ENCODE results near the gene GRID2. TPM values are rescaled to one million over a fixed set of nuclear protein-coding genes. Genes with fewer than 3 reads are reported as not detected.

The GRID2 gene
- polyA plus RNA-seq, 1 donor (not counting 4 experiments of a cell fraction or from before 2014, with no cell fraction given), result not detected

- Histone ChIP-seq H3K4me1 (ENCODE audit: control insufficient read depth, extremely low read depth, insufficient read depth, low read length) (no peaks in the 10 kb centered on the region), H3K4me3 (ENCODE audit: control insufficient read depth in 2 of 3, extremely low read depth in 1 of 3, insufficient read depth in 2 of 3, low read depth in 1 of 3, low read length in 3 of 3) (no peak overlapping the region), H3K36me3 (ENCODE audit: control insufficient read depth in 2 of 2, extremely low read depth in 1 of 2, insufficient read depth in 2 of 2, low read length in 2 of 2) (no peaks in the 10 kb centered on the region), H3K27ac (ENCODE audit: control insufficient read depth, insufficient read depth, low read length) (no peak overlapping the region), H3K4me2 (ENCODE audit: control insufficient read depth, extremely low read depth, insufficient read depth, low read depth, low read length) (no peak overlapping the region), H3K79me2 (ENCODE audit: control insufficient read depth, insufficient read depth, low read length) (no peaks in the 10 kb centered on the region), H2AFZ (ENCODE audit: control insufficient read depth, low read length) (no peak overlapping the region), H3K9me1 (ENCODE audit: control insufficient read depth, extremely low read depth, insufficient read depth, low read length) (no peaks in the 10 kb centered on the region), H3K27me3 (ENCODE audit: control insufficient read depth, extremely low read depth, insufficient read depth, low read length) (no peaks in the 10 kb centered on the region), H3K9ac (ENCODE audit: control insufficient read depth, extremely low read depth, insufficient read depth, low read length) (no peak overlapping the region), H4K20me1 (ENCODE audit: control insufficient read depth, extremely low read depth, insufficient read depth, low read length) (no peaks in the 10 kb centered on the region), H3K9me3 (ENCODE audit: control insufficient read depth, low read depth, low read length) (no peaks in the 10 kb centered on the region)
- DNase-seq (ENCODE audit: low read depth, low spot score), result no peak
- dilution Hi-C loops (cut with MboI; ENCODE audit: extremely low pct_ligation_motif_present, low sequenced_read_pairs), result no loop called here
- TF ChIP-seq EZH2 (IDR thresholded peaks at IDR 0.05; ENCODE audit: low read length), result no peak
- no peak for TF ChIP-seq CTCF (optimal IDR thresholded peaks at IDR 0.05 in 1 of 3, IDR thresholded peaks at IDR 0.05 in 1 of 3, conservative IDR thresholded peaks at IDR 0.05 in 1 of 3; ENCODE audit: extremely low read depth in 1 of 3, insufficient read depth in 2 of 3, low read length in 3 of 3)
- no peak for FAIRE-seq
These were observed 1439.3 kb downstream of the GRID2 start for GRCh38 chr4:93743022-93743421.

- Histone ChIP-seq H3K27me3 (ENCODE audit: control insufficient read depth, extremely low read depth, insufficient read depth, low read length) (no peaks in the 10 kb centered on the region), H3K27ac (ENCODE audit: control insufficient read depth, insufficient read depth, low read length) (no peak overlapping the region), H3K4me2 (ENCODE audit: control insufficient read depth, extremely low read depth, insufficient read depth, low read depth, low read length) (no peak overlapping the region), H4K20me1 (ENCODE audit: control insufficient read depth, extremely low read depth, insufficient read depth, low read length) (no peaks in the 10 kb centered on the region), H3K9me3 (ENCODE audit: control insufficient read depth, low read depth, low read length) (no peaks in the 10 kb centered on the region), H3K9ac (ENCODE audit: control insufficient read depth, extremely low read depth, insufficient read depth, low read length) (no peak overlapping the region), H2AFZ (ENCODE audit: control insufficient read depth, low read length) (no peak overlapping the region), H3K36me3 (ENCODE audit: control insufficient read depth in 2 of 2, extremely low read depth in 1 of 2, insufficient read depth in 2 of 2, low read length in 2 of 2) (no peaks in the 10 kb centered on the region), H3K79me2 (ENCODE audit: control insufficient read depth, insufficient read depth, low read length) (no peaks in the 10 kb centered on the region), H3K4me3 (ENCODE audit: control insufficient read depth in 2 of 3, extremely low read depth in 1 of 3, insufficient read depth in 2 of 3, low read depth in 1 of 3, low read length in 3 of 3) (no peak overlapping the region), H3K4me1 (ENCODE audit: control insufficient read depth, extremely low read depth, insufficient read depth, low read length) (no peaks in the 10 kb centered on the region), H3K9me1 (ENCODE audit: control insufficient read depth, extremely low read depth, insufficient read depth, low read length) (no peaks in the 10 kb centered on the region)
- dilution Hi-C loops (cut with MboI; ENCODE audit: extremely low pct_ligation_motif_present, low sequenced_read_pairs), result no loop called here
- TF ChIP-seq CTCF (optimal IDR thresholded peaks at IDR 0.05 in 1 of 3, IDR thresholded peaks at IDR 0.05 in 1 of 3, conservative IDR thresholded peaks at IDR 0.05 in 1 of 3; ENCODE audit: extremely low read depth in 1 of 3, insufficient read depth in 2 of 3, low read length in 3 of 3) (no peak), EZH2 (IDR thresholded peaks at IDR 0.05; ENCODE audit: low read length) (no peak)
- DNase-seq (ENCODE audit: low read depth, low spot score) (no peak), FAIRE-seq (no peak)
These were observed 1439.9 kb downstream of the GRID2 start for GRCh38 chr4:93743635-93744034.
